Fibroblast of lung (primary cell): ENCODE data around the gene TSPAN9.
A peak's percentile ranks its signal among the peaks of the same experiment; 100 is the strongest.

Source experiments
- CTCF ChIP-seq, 2 donors: IDR thresholded peaks in 1 of 2; conservative IDR thresholded peaks in 1 of 2; 1 replicate in 1 of 2; 2 replicates in 1 of 2; pipeline ENCODE4 v1.5.1; 2011 to 2012; ENCODE audit warnings: low read length in 2 of 2, control low read depth in 1 of 2, inconsistent platforms in 1 of 2, low read depth in 1 of 2, mild to moderate bottlenecking in 1 of 2
- EZH2 ChIP-seq: IDR thresholded peaks from 2 replicates; pipeline ENCODE4 v1.5.1; 2012; ENCODE audit warnings: low read length, control low read depth, mild to moderate bottlenecking; ENCODE audit errors: missing control alignments

- TF ChIP-seq CTCF (conservative IDR thresholded peaks at IDR 0.05 in 1 of 2, IDR thresholded peaks at IDR 0.05 in 1 of 2; ENCODE audit: low read depth in 1 of 2, low read length in 2 of 2) (peak; percentile 25 to 39), EZH2 (no peak)
These were observed 236.8 kb downstream of the TSPAN9 start for GRCh38 chr12:3313675-3314663.
